Esophagus squamous epithelium (tissue), 4 donors: ENCODE data around the gene HACL1.

Experiments
- CTCF ChIP-seq, 6 experiments: fragments of 450-650 bp in 4 of 6; fragments of 200-600 bp in 2 of 6; sonication (generic) in 2 of 6; IDR thresholded peaks; one replicate each; pipeline ENCODE4 v1.5.1; 2016 to 2019; ENCODE audit warnings: antibody characterized with exemption in 6 of 6, mild to moderate bottlenecking in 4 of 6, moderate library complexity in 4 of 6
- POLR2A ChIP-seq, 4 donors: fragments of 450-650 bp; IDR thresholded peaks; one replicate each; pipeline ENCODE4 v1.6.1; 2017; ENCODE audit warnings: antibody characterized with exemption in 4 of 4, mild to moderate bottlenecking in 4 of 4, moderate library complexity in 3 of 4

- TF ChIP-seq CTCF (IDR thresholded peaks at IDR 0.05) (no peak), POLR2A (IDR thresholded peaks at IDR 0.05) (no peak)
Measured at GRCh38 chr3:15521573-15521965, 79.8 kb downstream of the HACL1 start, which contains the start of gene COLQ.
